NCI-H524 treated with DMSO at 0.1 percent for 48 hours (cell line): ENCODE measurements around the gene CTCFL.
"Not testable (repeated sequence)": the region's sequence is repeated elsewhere in the genome, so short reads cannot be mapped to it uniquely, and the experiment has no call there.

Source experiments
- DNase-seq: peaks from one replicate; lab custom pipeline; 2025; lab: John Stamatoyannopoulos, UW

The CTCFL gene

GRCh38 chr20:57481281-57481711 lies 43.6 kb downstream of the CTCFL start:
- no peak for DNase-seq

- DNase-seq: no peak
Measured at GRCh38 chr20:57480444-57481160, 44.3 kb downstream of the CTCFL start.

GRCh38 chr20:57479196-57479595 lies 45.7 kb downstream of the CTCFL start:
- no peak for DNase-seq

GRCh38 chr20:57478176-57478575 lies 46.8 kb downstream of the CTCFL start:
- DNase-seq: no peak

GRCh38 chr20:57476641-57477461 lies 48.1 kb downstream of the CTCFL start:
- DNase-seq: no peak

- no peak for DNase-seq
Measured at GRCh38 chr20:57476084-57476526, 48.8 kb downstream of the CTCFL start.

GRCh38 chr20:57475388-57476083 lies 49.4 kb downstream of the CTCFL start:
- DNase-seq: no peak

GRCh38 chr20:57474816-57475215 lies 50.1 kb downstream of the CTCFL start:
- DNase-seq: no peak

- DNase-seq: no peak
Measured at GRCh38 chr20:57474205-57474604, 50.7 kb downstream of the CTCFL start.

GRCh38 chr20:57473246-57474048 lies 51.5 kb downstream of the CTCFL start:
- DNase-seq: no peak

- DNase-seq: not testable (repeated sequence)
Measured at GRCh38 chr20:57472474-57472873, 52.5 kb downstream of the CTCFL start.

GRCh38 chr20:57471496-57472372 lies 53.2 kb downstream of the CTCFL start:
- no peak for DNase-seq

GRCh38 chr20:57470666-57471495 lies 54.1 kb downstream of the CTCFL start:
- no peak for DNase-seq

GRCh38 chr20:57470212-57470522 lies 54.8 kb downstream of the CTCFL start:
- DNase-seq: no peak

GRCh38 chr20:57469418-57470211 lies 55.3 kb downstream of the CTCFL start:
- no peak for DNase-seq

- no peak for DNase-seq
Measured at GRCh38 chr20:57468523-57469417, 56.2 kb downstream of the CTCFL start.

GRCh38 chr20:57467742-57468141 lies 57.2 kb downstream of the CTCFL start:
- DNase-seq: no peak

- DNase-seq: no peak
Measured at GRCh38 chr20:57465943-57466342, 59.0 kb downstream of the CTCFL start.
